Measurements from ENCODE around the gene SUFU.

SUFU gene

GRCh38 chr10:102673236-102673818 is 169.6 kb downstream of the SUFU start:
- no peak for DNase-seq (ENCODE audit: low spot score)

GRCh38 chr10:102673819-102674511 is 170.2 kb downstream of the SUFU start:
- no peak for DNase-seq (ENCODE audit: low spot score)

- no peak for DNase-seq (ENCODE audit: low spot score)
Measured at GRCh38 chr10:102674566-102674965, 170.8 kb downstream of the SUFU start.

- no peak for DNase-seq (ENCODE audit: low spot score)
Measured at GRCh38 chr10:102675011-102675665, 171.4 kb downstream of the SUFU start.

GRCh38 chr10:102675666-102676533 is 172.1 kb downstream of the SUFU start:
- DNase-seq (ENCODE audit: low spot score): no peak

GRCh38 chr10:102676534-102677315 is 173.0 kb downstream of the SUFU start:
- DNase-seq (ENCODE audit: low spot score): no peak

GRCh38 chr10:102677331-102678067 is 173.7 kb downstream of the SUFU start:
- no peak for DNase-seq (ENCODE audit: low spot score)

GRCh38 chr10:102678068-102678400 is 174.3 kb downstream of the SUFU start:
- DNase-seq (ENCODE audit: low spot score): no peak

GRCh38 chr10:102678842-102679289 is 175.1 kb downstream of the SUFU start:
- DNase-seq (ENCODE audit: low spot score): no peak

GRCh38 chr10:102679596-102679995 is 175.8 kb downstream of the SUFU start:
- DNase-seq (ENCODE audit: low spot score): no peak

GRCh38 chr10:102681696-102682095 is 177.9 kb downstream of the SUFU start:
- DNase-seq (ENCODE audit: low spot score): no peak

- no peak for DNase-seq (ENCODE audit: low spot score)
Measured at GRCh38 chr10:102682416-102682815, 178.6 kb downstream of the SUFU start.

GRCh38 chr10:102682981-102683380 is 179.2 kb downstream of the SUFU start:
- no peak for DNase-seq (ENCODE audit: low spot score)
